HG03066 (cell line): ENCODE results near the gene COL6A3.
"Not testable (repeated sequence)": the region's sequence is repeated elsewhere in the genome, so short reads cannot be mapped to it uniquely, and the experiment has no call there.

ENCODE experiments used
- ATAC-seq: cut with Tn5 transposase; IDR thresholded peaks from one replicate; pipeline ENCODE4 v1.9.1; 2021; ENCODE audit warnings: low read depth; ENCODE audit not compliant: unreplicated experiment

Gene COL6A3

DNA sequence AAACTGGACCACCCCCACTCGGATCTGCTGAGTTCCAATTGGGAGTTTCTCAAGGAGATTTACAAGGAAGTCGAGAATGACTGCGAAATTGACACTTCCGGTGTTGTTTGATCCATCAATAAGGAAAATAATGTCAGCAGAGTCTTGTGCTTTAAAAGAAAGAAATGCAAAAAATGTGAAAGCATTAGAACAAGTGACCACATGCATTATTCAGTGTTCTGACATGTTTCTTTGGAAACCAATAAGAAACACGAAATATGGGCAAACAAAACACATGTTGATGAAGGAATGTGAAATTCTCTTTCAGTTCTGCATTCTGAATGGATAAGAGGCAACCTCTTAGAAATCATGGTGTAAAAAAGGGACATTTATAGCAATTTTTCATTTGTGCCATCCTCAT, 25.9 kb downstream of the COL6A3 start:
- no peak for ATAC-seq

DNA sequence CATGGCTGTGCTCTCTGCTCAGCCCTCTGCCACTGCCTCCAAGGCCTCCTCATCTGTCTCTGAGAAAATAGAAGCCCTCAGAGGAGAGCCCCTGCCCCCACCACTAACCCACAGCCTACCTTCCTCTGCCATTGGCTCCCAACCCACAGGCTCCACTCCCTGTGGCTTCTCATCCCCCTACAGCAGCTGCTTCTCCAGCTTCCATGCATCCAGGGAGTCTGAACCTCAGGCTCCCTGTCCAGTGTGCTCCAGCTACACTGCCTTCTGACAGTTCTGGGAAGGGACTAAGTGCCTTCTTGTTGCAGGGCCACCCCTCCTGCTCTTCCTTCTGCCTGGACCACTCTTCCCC, 29.3 kb downstream of the COL6A3 start:
- no peak for ATAC-seq

DNA sequence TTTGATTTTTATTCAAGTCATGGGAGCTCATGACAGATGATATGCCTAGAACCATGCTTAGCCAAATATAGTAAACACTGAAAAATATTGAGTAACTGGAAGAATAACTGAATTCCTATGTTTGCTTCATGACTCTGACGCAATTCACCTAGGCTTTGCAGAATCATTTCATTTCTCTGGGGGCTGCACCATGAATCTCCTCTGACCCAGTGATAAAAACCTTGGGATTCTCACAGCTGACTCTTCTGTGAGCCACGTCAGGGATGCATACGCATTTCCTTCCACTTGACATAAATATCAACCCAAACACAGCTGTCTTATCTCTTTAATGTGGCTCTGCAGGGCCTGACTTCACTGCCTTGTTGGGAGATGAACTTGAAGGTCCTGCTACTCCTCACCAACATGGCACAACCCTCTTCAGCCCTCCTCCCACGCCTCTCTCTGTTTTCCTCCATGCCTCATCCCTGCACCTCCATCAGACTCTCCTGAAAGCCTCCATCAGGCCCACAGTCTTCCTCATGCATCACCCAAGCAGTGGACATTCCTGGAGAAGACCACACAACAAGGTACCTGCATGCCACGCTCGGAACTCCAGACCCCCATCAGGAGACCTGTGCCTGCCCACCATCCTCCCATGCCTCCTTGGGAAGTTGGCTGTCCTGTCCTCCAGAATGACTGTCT, 29.8 kb downstream of the COL6A3 start:
- no peak for ATAC-seq

DNA sequence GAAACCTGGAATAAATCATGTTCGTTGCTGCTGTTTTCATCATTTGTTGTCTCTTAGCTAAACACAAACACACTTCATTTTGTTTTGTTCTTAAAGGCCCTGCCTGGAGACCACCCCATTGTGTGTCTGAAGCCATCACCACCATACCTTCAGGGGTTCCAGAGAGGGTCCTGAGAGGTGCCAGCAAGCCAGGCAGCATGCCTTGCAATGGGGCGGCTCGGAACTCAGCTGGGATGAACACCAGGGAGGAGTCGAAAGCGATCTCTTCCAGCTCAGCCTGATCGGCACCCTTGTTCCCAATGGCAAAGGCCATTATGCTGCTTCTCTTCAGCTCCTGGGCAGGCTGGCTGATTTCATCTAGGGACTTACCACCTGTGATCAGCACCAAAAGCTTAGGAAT, 33.2 kb downstream of the COL6A3 start:
- ATAC-seq = no peak

DNA sequence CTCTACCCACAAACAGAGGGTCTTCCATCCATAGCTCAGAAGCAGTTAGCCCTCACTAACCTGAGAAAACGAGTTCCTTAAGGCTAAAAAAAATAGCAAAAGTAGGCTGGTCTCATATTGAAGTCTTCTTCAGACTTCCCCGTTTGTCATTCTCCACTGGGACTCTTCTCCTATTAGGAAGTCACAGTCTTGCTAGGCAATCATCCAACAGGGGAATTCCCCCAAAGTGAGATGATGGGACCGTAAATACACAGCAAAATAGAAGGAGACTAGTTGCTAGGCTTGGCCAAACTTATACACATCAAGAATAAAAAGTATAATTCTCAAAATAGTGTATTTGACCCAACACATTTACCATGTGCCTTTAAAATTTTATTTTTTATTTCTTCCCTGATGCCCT, 34.3 kb downstream of the COL6A3 start:
- no peak for ATAC-seq

DNA sequence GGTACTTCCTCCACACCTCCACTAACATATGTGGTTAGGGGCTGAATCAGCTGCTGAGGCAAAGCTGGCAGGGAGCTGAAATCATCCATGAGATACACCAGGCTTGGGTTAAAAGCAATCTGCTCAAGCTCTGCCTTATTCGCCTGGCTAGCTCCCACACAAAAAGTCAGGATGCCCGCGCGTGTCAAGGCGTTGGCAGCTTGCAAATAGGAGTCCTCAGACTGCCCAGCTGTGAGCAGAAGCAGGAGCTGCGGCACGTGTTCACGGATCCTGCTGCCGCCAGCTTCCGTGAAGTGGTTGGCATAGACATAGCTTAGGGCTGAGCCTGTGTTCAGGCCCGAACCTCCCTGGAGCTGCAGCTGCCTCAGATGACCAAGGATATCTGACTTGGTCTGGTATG, 35.3 kb downstream of the COL6A3 start:
- ATAC-seq = no peak

DNA sequence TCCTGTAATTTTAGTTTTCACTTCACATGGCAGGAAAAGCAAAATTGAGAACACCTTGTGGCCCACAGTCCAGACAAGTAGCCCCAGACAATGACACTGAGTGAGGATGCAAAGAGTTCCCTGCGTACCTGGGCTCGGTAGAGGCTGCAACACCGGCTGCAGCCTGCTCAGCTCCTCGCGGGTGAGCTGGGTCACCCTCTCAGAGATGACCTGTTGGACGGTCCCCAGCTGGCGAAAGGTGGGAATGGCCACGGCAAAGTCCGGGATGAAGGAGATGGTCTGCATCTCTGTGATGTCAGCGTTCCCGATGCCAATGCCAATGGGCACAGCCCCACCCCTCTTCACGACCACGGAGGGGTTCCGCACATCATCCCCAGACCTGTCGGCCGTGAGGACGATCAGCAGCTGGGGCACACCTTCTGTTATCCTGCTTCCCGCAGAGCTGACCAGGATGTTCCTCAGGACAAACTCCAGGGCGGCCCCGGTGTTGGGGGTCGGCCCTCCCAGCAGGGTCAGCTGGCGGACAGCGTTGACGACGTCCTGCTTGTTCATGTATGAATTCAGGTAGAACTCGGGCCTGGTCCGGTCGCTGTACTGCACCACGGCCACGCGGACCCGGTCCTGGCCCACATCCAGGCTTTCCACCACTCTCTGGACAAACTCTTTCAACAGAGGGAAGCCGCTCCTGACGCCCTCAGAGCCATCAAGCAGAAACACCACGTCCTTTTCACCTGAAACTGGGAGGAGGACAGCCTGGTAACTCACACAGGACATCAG, 39.5 kb downstream of the COL6A3 start:
- no peak for ATAC-seq

DNA sequence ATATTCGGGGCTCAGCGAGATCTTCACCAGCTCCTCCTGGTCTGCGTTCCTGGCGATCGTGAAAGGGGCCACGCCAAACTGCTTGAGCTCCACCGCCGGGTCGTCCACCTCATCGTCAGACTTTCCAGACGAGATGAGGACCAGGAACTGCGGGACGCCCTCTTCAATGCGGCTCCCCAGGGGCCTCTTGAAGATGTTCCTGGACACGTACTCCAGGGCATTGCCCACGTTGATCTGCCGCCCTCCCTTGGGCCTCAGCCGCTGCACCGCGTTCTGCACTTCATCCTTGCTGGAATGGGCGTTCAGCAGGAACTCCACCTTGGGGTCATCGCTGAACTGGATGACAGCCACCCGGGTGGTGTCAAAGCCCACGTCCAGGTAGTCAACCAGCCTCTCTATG, 42.1 kb downstream of the COL6A3 start:
- ATAC-seq = no peak

DNA sequence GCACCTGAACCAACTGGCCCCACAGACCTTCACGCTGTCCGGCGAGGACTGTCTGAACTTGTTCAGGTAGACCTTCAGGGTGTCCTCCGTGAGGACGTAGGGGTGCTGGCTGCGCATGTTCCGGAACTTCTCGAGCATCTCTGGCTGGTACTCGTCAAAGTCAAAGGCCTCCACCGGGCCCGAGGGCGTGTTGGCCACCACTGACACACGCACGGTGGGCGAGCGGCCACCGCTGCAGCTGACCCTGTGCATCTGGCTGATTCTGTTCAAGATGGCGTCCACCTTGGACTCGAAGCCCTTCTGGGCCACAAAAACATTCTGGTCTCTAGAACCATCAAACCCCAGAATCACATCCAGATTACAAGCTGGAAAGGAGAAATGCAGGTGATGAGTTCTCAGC, 48.3 kb downstream of the COL6A3 start:
- ATAC-seq = no peak

DNA sequence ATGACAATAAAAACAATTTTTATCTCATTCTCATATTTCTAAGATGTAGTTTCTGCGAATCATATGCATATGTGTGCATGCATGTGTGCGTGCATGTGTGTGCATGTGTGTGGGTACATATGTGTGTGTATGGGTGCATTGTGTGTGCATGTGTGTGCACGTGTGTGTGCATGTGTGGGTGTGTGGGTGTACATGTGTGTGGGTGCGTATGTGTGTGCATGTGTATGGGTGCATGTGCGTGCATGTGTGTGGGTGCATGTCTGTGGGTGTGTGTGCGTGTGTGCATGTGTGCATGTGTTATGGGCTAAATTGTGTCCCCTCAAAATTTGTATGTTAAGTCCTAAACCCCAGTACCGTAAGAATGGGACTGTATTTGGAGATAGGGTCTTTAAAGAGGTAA, 49.3 kb downstream of the COL6A3 start:
- no peak for ATAC-seq

DNA sequence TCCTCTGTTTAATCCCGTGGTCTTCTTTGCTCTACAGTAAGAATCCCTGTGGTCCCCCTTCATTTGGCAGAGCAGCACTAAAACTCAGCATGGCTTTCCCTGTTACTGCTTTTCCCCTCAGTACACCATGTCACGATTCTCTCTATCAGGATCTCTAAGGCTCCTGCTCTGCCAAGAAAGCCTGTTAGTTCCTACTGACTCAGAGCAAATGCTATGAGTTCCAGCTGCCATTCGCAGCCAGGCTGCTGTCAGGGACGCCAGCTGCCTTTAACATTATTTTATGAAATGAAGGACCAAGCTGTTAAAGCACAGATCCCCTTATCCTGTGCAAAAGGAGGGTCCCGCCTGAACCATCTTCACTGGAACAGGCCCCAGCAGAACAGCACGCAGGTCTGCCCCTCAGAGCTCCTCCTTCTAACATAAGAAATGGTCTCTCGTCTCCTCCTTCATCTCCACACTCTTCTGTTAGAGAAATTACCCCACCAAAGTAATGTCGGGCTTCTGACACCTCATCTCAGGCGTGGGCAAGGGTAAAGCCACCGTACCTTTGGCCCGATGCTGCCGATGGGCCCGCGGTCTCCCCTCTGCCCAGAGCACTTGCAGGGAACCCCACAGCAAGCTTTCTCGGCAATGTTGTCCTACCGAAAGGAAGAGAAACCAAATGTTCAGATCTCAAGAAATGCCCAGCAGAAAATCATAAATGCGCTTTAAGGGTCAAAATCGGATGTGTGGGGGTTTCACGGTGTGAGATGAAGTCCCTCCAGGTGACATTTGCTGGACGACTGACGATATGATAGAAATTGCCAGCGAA, 52.6 kb downstream of the COL6A3 start:
- ATAC-seq = no peak

DNA sequence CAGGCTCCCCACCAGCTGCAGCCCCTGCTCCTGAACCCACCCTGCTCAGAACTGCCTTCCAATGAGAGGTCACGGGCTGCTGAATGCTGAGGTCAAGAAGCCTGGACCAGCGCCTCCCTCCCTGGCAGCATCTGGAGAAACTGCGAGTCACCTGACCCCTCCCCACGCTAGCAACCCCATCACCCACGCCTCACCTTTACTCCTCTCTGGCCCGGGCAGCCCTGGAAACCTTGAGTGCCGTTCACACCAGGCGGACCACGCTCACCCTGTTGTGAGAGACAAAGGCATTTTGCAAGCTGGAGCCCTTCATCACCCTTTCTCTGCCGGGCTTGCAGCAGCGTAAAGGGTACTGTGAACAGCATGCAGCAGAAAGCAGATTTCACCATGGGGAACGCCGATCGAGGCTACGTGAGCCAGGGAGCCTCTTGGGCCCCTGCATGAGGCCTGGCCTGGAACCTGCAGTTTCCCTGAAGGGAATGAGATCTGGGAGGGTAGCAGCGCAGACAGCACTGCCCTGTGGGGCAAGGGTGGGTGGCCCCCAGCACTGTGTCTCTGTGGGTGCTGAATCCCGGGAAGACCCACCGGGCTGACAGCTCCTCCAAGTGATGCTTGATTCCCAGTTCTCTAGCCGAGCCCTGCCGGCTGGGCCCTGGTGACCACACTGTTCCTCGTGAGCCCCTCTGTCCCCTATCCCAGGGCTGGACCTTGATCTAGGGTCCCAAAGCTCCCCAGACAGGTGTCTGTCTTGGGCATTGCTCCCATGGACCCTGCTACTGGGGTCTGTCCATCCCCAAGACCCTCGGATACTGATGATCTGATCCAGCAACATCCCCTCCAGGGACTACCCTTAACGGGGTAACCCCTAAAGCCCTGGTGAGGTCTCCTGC, 53.8 kb downstream of the COL6A3 start:
- no peak for ATAC-seq

DNA sequence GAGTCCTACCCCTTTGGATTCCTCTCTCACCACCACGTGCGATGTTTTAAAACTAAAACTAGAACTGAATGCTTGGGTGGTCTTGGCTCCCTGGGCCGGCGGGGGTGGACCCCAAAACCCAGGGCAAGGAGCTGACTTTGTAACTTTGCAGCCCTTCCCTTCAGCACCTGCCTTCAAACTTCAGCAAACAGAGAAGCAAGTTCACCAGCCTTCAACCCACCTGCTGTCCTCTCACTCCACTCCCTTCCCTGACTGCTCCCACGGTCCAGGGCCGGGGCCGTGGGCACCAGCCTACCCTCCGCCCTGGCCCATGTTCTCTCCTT, 54.5 kb downstream of the COL6A3 start:
- ATAC-seq = no peak

DNA sequence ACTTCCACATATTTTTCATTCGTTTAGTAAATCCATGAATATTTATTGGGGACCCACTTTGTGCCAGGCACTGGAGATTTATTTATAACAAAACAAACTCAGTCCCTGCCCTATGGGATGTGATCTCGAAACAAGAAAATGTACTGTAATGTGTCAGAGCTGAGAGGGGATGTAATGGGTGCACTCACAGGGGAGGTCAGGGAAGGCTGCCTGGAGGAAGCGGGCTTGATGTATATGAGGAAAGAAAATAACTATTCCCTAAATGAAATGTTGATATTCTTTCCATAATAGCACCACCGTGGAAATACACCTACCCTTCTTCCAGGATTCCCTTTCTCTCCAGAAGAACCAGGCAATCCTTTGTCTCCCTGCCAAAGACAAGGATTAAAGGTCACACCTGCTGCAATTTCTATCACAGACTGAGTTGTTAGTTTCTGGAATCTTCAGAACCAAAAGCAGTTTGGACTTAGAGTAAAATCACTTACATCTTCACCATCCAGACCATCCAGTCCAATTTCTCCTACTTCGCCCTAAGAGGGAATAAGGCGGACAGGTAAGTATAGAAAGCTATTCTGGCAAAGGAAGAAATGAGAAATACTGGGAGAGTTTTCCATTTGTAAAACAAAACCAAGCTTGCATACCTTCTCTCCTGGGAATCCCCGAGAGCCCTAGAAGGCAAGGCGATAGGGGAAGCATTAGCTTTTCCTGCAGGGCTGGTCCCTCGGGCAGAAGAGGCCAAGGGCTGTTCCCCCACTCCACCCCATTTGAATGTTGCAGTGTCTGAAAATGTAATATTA, 55.0 kb downstream of the COL6A3 start:
- ATAC-seq = no peak

DNA sequence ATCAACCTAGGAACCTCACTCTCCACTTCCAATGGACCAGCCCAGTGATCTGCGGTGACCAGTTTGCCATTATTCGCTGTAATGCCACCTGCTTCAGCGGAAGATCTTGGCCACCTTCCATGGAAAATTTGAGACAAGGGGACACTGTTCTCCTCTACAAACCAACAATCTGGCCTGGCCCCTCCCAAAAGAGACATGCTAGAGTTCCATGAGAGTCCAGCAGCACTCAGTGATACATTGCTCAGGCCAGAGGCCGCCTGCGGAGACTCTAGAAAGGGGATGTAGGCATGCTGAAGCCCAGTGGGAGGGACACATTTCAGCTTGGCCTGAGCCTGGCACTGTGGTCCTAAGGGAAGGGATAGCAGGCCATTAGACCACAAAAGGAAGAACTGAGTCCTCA, 58.3 kb downstream of the COL6A3 start:
- ATAC-seq = no peak

DNA sequence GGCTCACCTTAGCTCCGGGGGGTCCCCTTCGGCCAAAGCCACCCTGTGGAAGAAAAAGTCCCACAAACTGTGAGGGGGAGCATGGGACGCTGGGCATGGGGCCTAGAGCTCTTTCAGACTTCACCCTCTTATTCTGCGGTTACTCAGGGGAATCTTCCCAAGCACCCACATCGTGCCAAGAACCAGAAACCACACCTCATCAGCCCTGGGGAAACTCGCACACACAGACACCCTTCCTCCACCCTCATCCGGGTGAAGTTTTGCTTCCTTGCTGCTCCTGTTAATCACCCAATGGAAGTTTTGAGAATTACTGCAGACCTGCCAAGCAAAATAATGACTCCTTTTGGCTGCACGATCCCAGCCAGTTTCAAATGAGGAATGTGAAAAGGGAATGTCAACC, 59.1 kb downstream of the COL6A3 start:
- no peak for ATAC-seq

DNA sequence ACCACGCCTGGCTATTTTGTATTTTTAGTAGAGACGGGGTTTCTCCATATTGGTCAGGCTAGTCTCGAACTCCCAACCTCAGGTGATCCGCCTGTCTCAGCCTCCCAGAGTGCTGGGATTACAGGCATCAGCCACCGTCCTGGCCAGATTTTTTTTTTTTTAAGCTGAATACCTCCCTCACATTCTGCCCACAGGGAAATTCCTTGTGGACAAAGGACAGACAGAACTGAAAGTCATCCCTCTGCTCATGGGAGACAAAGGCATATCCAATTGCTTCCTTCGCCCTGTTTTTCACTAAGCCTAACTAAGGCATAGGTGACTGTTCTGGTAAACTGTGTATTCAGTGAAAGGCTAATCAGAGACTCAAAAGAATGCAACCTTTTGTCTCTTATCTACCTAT, 59.8 kb downstream of the COL6A3 start:
- ATAC-seq = not testable (repeated sequence)

DNA sequence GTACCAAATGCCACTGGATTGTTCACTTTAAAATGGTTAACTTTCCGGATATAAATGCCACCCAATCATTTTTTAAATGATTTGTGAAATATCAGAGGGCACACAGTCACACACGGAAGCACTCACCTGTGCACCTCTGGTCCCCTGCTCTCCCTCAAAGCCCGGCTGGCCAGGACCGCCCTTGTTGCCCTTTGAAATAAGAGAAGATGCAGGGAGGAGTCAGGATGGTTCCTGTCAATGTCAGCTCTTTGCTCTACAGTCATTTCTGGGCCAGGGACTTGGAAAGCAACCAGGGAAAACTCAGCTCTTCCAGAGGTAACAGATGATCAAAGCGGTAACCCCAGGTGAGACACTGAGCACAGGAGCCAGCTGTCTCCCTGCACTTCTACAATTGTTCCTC, 60.7 kb downstream of the COL6A3 start:
- no peak for ATAC-seq

DNA sequence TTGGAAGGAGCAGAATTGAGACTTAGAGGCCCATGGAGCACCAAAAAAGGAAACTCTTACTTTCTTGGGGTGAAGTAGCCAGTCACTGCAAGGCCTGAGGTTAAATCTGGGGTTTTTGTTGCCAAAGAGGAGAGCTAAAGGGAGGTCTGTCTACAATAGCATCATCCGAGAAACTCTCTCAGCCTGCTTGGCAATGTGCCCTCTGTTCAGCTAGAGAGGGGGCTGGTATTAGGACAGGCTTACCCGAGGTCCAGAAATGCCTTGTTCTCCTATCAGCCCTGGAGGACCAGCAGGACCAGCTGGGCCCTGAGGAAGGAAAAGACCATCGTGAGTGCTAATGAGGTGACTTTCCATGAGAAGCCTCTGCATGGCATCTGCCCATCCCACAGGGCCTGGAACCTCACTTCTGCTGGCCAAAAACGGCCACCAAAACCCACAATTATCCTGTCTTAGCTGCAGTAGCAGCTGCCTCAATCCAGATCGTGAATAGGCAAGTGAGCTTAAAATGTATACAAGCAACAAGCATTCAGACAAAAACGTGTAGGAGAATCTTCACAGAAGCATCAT, 61.6 kb downstream of the COL6A3 start:
- no peak for ATAC-seq

DNA sequence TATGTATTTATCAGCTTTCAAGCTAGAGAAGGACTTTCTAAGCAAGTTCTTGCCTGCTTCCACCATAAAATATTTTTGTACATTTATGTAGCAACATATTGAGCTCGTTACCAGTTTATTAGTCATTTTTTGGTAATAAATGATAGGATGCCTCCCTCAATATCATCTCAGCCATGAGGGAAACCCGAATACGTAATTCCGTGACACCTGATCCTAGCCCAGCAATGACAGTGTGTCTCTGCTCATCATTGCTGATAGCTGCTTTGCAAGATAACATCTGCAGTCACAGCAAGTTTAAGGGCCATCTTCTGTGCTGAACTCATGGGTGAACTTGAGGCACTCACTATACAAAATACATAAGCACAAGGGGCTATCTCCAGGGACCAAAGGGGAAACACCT, 62.2 kb downstream of the COL6A3 start:
- ATAC-seq = no peak
